Activated CD4-positive, CD25-positive, alpha-beta regulatory T cell treated with anti-CD3 and anti-CD28 coated beads, Interleukin-2, amount 50 U/mL, for 72 hours (primary cell): ENCODE measurements around the gene BRAT1.
"Not testable (repeated sequence)": the region's sequence is repeated elsewhere in the genome, so short reads cannot be mapped to it uniquely, and the experiment has no call there.

ENCODE experiments used
- DNase-seq: peaks from one replicate; pipeline ENCODE4 v3.0.0; 2021

Gene BRAT1

DNA sequence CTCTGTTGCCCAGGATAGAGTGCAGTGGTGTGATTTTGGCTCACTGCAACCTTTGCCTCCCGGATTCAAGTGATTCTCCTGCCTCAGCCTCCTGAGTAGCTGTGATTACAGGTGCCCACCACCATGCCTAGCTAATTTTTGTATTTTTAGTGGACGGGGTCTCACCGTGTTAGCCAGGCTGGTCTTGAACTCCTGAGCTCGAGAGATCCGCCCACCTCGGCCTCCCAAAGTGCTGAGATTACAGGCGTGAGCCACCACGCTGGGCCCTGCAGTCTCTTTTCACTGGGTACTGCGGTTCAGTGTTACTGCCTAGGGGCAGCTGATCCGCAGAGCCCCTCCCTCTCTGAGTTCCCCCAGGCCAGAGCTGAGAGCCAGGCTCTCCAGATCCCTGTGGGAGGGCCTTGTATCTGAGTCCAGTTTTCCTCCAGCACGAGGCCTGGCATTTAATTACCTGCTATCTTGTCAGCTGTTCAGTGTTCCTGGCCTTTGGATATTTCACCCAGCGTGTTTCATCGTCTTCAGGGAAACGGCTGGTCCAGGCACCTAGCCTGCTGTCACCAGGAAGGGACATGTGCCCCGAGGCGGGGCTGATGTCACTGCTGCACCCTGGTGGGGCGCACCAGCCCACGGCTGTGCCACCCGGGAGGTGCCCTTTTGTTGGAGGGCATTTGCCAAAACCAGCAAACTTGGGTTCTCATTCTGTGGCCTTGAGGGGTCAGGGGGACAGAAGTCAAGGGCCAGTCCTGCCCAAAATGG is 19.3 kb downstream of the BRAT1 start:
- not testable (repeated sequence) for DNase-seq

DNA sequence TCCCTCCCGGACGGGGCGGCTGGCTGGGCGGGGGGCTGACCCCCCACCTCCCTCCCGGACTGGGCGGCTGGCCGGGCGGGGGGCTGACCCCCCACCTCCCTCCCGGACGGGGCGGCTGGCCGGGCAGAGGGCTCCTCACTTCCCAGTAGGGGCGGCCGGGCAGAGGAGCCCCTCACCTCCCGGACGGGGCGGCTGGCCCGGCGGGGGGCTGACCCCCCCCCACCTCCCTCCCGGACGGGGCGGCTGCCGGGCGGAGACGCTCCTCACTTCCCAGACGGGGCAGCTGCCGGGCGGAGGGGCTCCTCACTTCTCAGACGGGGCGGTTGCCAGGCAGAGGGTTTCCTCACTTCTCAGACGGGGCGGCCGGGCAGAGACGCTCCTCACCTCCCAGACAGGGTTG is 21.1 kb downstream of the BRAT1 start:
- not testable (repeated sequence) for DNase-seq

DNA sequence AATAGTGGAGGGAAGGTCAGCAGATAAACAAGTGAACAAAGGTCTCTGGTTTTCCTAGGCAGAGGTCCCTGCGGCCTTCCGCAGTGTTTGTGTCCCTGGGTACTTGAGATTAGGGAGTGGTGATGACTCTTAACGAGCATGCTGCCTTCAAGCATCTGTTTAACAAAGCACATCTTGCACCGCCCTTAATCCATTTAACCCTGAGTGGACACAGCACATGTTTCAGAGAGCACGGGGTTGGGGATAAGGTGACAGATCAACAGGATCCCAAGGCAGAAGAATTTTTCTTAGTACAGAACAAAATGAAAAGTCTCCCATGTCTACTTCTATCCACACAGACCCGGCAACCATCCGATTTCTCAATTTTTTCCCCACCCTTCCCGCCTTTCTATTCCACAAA is 21.8 kb downstream of the BRAT1 start:
- not testable (repeated sequence) for DNase-seq

DNA sequence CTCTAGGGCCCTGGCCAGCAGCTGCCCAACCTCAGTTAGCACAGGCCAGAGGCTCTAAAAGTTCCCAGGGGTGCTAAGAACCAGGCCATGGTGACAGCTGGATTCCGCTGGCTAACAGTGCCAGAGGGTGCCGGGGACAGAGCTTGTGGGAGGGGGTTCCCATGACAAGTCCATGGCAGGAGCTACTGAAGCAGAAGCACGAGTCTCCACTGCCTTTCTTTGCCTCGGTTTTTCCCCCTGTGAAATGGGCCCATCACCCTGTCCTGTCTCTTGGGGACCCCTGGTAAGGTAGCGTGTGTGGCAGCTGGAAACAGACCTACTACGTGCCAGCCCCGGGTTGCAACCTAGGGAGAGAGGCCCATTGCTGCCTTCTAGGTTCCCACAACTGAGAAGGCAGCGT is 22.5 kb downstream of the BRAT1 start:
- DNase-seq, result not testable (repeated sequence)

- not testable (repeated sequence) for DNase-seq
Measured at GRCh38 chr7:2532199-2532772, 23.0 kb downstream of the BRAT1 start.

- not testable (repeated sequence) for DNase-seq
Measured at GRCh38 chr7:2531796-2532110, 23.6 kb downstream of the BRAT1 start.

GRCh38 chr7:2530994-2531795 is 24.1 kb downstream of the BRAT1 start:
- DNase-seq, result peak; percentile 33

DNA sequence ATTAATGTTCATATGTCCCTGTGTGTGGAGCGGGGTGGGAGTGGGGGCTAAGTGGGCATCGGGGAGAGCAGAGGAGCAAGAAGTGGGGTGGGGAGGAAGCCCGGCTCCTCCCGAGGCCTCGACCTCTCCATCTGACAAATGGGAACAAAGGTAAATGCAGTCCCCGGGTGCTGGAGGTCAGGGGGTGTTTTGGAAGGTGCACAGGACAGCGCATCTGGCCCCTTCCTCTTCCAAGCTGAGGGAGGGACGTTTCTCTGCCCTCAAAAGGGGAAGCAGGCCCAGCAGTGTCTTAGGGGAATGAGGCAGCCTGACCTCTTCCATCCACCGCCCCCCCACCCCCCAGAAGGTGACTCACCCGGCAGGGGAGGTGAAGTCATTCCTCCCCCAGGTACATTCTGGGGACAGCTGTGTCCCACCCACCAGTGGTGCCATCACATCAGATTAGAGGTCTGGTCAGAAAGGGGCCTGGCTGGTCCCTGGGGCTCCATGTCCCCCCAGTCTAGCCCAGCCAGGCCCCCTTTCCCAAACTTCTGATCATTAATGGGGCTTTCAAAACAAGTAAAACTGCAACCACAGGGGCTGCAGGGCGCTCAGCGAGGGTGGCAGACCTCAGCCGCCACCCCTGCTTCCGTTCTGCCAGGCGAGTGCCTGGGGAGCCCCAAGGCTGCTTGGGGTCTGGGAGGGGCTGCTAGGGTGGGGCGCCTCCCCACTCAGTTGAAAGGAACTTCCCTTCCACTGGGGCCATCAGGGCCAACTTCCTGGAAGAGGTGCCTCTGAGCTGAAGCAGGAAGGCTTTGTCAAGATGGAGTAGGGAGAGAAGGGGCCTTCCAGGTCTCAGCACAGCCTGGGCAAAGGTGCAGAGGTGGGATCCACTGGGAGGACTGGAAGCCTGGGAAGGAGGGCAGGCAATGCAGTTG is 25.0 kb downstream of the BRAT1 start:
- peak; percentile 61 for DNase-seq

GRCh38 chr7:2529161-2530070 is 25.9 kb downstream of the BRAT1 start:
- DNase-seq, result peak; percentile 66

- DNase-seq, result peak; percentile 30
Measured at GRCh38 chr7:2528481-2529095, 26.7 kb downstream of the BRAT1 start.

- DNase-seq, result no peak
Measured at GRCh38 chr7:2527505-2528467, 27.5 kb downstream of the BRAT1 start.

DNA sequence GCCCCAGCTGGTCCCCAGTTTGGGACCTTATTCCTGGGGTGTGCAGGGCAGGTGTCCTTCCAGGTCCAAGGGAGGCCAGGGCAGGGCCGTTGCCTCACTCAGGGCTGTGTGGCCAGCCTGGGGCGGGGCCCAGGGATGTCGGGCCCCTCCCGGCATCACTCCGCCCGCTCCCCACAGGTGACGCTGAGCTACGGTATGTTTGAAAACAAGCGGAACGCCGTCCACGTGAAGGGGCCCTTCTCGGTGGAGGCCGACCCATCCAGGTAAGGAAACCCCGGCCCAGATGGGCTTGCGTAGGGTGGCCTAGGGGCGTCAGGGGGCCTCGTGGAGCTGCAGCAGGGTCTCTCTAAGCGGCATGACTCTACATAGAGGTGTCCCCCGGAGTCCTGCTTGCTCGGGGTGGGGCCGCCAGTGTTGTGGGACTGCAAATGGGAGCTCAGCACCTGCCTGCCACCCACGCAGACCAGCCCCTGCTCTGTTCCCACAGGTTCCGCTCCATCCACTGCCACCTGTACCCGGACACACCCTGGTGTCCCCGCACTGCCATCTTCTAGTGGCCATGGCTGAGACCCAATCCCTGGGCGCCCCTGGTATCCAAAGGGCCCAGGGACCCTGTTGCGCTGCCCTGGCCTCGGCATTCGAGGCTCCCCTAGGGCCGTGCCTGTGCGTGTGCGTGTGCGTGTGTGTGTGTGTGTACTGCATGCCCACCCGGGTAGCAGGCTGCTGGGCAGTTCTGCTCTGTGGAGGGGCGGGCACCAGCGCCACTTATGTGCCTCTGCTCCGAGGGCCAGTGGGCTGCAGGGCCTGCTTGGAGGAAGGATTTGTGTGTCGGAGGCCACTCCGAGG is 28.4 kb downstream of the BRAT1 start:
- DNase-seq, result no peak

GRCh38 chr7:2525658-2526630 is 29.4 kb downstream of the BRAT1 start:
- DNase-seq, result no peak

DNA sequence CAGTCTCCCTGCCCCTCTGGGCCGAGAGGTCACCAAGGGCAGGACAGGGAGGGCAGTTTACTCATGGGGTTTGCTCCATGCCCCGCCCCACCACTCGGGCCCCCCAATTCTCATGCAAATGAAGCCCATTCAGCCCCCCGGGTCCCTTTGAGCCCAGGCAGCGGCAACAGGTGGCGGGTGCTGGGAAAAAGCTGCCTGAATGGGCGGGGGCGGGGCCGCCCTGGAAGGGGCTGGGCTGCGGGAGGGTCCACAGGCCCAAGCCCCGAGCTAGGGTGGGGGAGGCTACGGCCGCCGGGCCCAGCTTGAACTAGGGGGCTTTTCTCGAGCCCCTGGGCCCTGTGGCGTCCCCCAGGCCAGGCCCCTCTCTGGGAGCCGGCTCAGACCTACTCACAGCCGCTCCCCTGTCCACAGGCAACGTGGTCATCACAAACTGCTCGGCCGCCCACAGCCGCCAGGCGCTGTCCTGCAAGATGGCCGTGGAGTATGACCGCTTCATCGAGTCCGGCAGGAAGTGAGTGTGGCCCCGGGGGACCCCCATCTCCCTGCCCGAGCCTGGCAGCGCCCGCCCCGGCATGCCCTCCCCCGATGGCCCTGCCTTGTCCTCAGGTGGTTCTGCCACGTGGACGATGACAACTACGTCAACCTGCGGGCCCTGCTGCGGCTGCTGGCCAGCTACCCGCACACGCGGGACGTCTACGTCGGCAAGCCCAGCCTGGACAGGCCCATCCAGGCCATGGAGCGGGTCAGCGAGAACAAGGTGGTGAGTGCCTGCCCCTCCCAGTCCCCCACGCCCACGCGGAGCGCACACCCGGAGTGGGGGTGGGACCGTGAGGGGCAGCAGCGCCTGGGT is 30.3 kb downstream of the BRAT1 start:
- no peak for DNase-seq

- DNase-seq, result no peak
Measured at GRCh38 chr7:2523941-2524807, 31.1 kb downstream of the BRAT1 start.

GRCh38 chr7:2523461-2523936 is 31.8 kb downstream of the BRAT1 start:
- no peak for DNase-seq
